Neural progenitor cell (in vitro differentiated cells): ENCODE data around the gene PTPN11.

Experiments
- CTCF ChIP-seq: fragments of 200-600 bp; sonication (generic); IDR thresholded peaks from 2 replicates; pipeline ENCODE4 v1.5.1; 2017; ENCODE audit warnings: antibody characterized with exemption, mild to moderate bottlenecking
- EZH2phosphoT487 ChIP-seq: fragments of 200-600 bp; sonication (generic); IDR thresholded peaks from 2 replicates; pipeline ENCODE4 v1.6.1; 2017; ENCODE audit warnings: antibody characterized with exemption

DNA sequence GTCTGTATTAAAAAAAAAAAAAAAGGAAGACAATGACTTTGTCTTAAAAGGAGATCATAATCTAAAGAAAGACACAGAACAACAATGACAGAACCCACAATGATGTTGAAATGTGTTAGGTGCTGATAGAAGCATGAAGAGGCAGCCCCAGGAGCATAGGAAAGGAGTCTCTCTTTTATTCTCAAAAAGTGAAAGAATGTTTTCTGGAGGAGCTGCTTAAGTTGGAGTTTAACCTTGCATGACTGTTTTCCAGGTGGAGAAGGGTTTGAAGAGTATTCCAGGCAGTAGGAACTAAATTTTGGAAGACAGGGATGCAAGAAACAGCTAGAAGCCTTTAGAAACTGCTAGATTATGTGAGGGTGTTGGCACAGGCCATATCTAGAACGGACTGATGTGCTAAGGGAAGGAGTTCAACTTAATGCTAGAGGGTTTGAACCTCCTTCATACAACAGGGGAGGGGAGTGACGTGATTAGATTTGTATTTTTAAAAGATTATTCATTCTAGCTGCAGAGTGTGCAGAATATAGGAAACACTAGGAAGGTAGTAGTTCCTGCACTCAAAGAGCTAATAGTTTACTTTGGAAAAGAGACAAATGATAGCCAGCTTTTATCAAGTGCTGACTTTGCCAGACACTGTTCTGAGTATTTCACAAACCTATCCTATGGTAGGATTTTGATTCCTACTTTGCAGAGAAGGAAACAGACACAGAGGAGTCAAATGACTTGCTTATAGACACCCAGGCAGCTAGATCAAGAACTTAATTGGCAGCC, 4.7 kb upstream of the PTPN11 start:
- no peak for TF ChIP-seq EZH2phosphoT487
- no peak for TF ChIP-seq CTCF
